A549 (cell line): ENCODE results near the gene ADCYAP1R1. TPM values are rescaled to one million over a fixed set of nuclear protein-coding genes. Genes with fewer than 3 reads are reported as not detected.

Source experiments
- ATAC-seq, 2 experiments: fragments of 200-7000 bp in 1 of 2; fragments of >200 bp in 1 of 2; cut with Nextera tagmentation in 1 of 2; cut with Tn5 transposase in 1 of 2; 3 replicates each; pipeline versions ENCODE4 v1.8.0 to v1.9.1; 2018 to 2020; ENCODE audit warnings: mild to moderate bottlenecking in 1 of 2, moderate library complexity in 1 of 2
- CTCF ChIA-PET: fragments of 300-600 bp; sonication (Branson Sonifier 250); formaldehyde crosslinking; extraction: SDS; loops from one replicate; lab custom pipeline; 2021; ENCODE audit warnings: antibody characterized with exemption, inconsistent platforms; lab: Yijun Ruan, JAX
- POLR2A ChIA-PET: fragments of 350-600 bp; formaldehyde crosslinking; extraction: SDS; loops from one replicate; lab custom pipeline; 2021; ENCODE audit warnings: antibody characterized with exemption, inconsistent platforms; lab: Yijun Ruan, JAX
- DNase-seq, 2 experiments: peaks; one replicate each; pipeline versions ENCODE4 v3.0.0 to v3.0.0-alpha.2; 2011 to 2016; ENCODE audit warnings: low read depth in 1 of 2, low spot score in 1 of 2
- FAIRE-seq: peaks from 2 replicates; lab custom pipeline; 2011; peaks lifted over from hg19 to GRCh38; lab: Jason Lieb, UNC
- H3K27ac ChIP-seq, 2 experiments: fragments of >200 bp; sonication (Bioruptor Twin); formaldehyde crosslinking; 3 replicates each; pipeline ENCODE4 v1.5.1; 2016 to 2017
- H3K4me1 ChIP-seq: fragments of >200 bp; sonication (Bioruptor Twin); formaldehyde crosslinking; 3 replicates; pipeline ENCODE4 v1.6.1; 2016
- H3K4me2 ChIP-seq: fragments of >200 bp; sonication (Bioruptor Twin); formaldehyde crosslinking; 3 replicates; pipeline ENCODE4 v1.6.1; 2016
- H3K4me3 ChIP-seq: fragments of >200 bp; sonication (Bioruptor Twin); formaldehyde crosslinking; 3 replicates; pipeline ENCODE4 v1.5.1; 2016
- H3K9me3 ChIP-seq: fragments of >200 bp; sonication (Bioruptor Twin); formaldehyde crosslinking; 3 replicates; pipeline ENCODE4 v1.6.1; 2016
- ATOH8 ChIP-seq: fragments of 250-450 bp; sonication (Bioruptor Pico); IDR thresholded peaks from 2 replicates; pipeline ENCODE4 v1.5.0; 2020; ENCODE audit warnings: low read depth, mild to moderate bottlenecking, moderate library complexity
- BCL3 ChIP-seq: fragments of >200 bp; sonication (Bioruptor Twin); formaldehyde crosslinking; IDR thresholded peaks from 3 replicates; pipeline ENCODE4 v1.6.1; 2016
- BHLHE40 ChIP-seq: IDR thresholded peaks from 2 replicates; pipeline ENCODE4 v1.6.1; 2012; ENCODE audit warnings: low read depth, low read length, inconsistent platforms
- E2F6 ChIP-seq: IDR thresholded peaks from 2 replicates; pipeline ENCODE4 v1.6.1; 2012; ENCODE audit warnings: low read depth, borderline replicate concordance
- EHF ChIP-seq: fragments of 250-450 bp; sonication (Bioruptor Pico); IDR thresholded peaks from 2 replicates; pipeline ENCODE4 v1.5.0; 2020; ENCODE audit warnings: mild to moderate bottlenecking
- ESRRA ChIP-seq: fragments of 150-350 bp; IDR thresholded peaks from 2 replicates; pipeline ENCODE4 v1.6.1; 2014; ENCODE audit warnings: mild to moderate bottlenecking, low read length, borderline replicate concordance
- FOSB ChIP-seq: fragments of 250-450 bp; sonication (Bioruptor Pico); IDR thresholded peaks from 2 replicates; pipeline ENCODE4 v1.5.0; 2020; ENCODE audit warnings: mild to moderate bottlenecking, moderate library complexity
- FOSL2 ChIP-seq, 2 experiments: fragments of 450-650 bp in 1 of 2; fragments of >200 bp in 1 of 2; sonication (Bioruptor Twin) in 1 of 2; formaldehyde crosslinking; IDR thresholded peaks; 2 replicates each; pipeline versions ENCODE4 v1.5.0 to v1.6.1; 2016 to 2020; ENCODE audit warnings: mild to moderate bottlenecking in 1 of 2, moderate library complexity in 1 of 2
- JUNB ChIP-seq: fragments of >200 bp; sonication (Bioruptor Twin); formaldehyde crosslinking; IDR thresholded peaks from 2 replicates; pipeline ENCODE4 v1.6.1; 2016
- KDM1A ChIP-seq: fragments of 200-600 bp; sonication (generic); IDR thresholded peaks from 2 replicates; pipeline ENCODE4 v1.6.1; 2016; ENCODE audit warnings: low read depth, mild to moderate bottlenecking
- KDM5A ChIP-seq: fragments of 200-600 bp; sonication (generic); IDR thresholded peaks from 2 replicates; pipeline ENCODE4 v1.6.1; 2016; ENCODE audit warnings: antibody characterized with exemption, mild to moderate bottlenecking
- MAX ChIP-seq: IDR thresholded peaks from 2 replicates; pipeline ENCODE4 v1.6.1; 2012
- NPAS2 ChIP-seq: fragments of 250-450 bp; sonication (Bioruptor Pico); IDR thresholded peaks from 2 replicates; pipeline ENCODE4 v1.8.0; 2022; ENCODE audit warnings: mild to moderate bottlenecking, moderate library complexity, borderline replicate concordance
- NR3C1 ChIP-seq: fragments of >200 bp; sonication (Bioruptor Twin); formaldehyde crosslinking; IDR thresholded peaks from 3 replicates; pipeline ENCODE4 v1.6.1; 2017
- RAD21 ChIP-seq, 2 experiments: fragments of >200 bp in 1 of 2; sonication (Bioruptor Twin) in 1 of 2; formaldehyde crosslinking in 1 of 2; IDR thresholded peaks in 1 of 2; conservative IDR thresholded peaks in 1 of 2; 2 replicates in 1 of 2; 3 replicates in 1 of 2; pipeline ENCODE4 v1.6.1; 2012 to 2018; ENCODE audit warnings: inconsistent platforms in 1 of 2
- REST ChIP-seq: fragments of 200-600 bp; sonication (generic); IDR thresholded peaks from 2 replicates; pipeline ENCODE4 v1.6.1; 2016; ENCODE audit warnings: antibody characterized with exemption, mild to moderate bottlenecking, moderate library complexity
- SREBF2 ChIP-seq: fragments of 450-650 bp; IDR thresholded peaks from 2 replicates; pipeline ENCODE4 v1.6.1; 2014; ENCODE audit warnings: mild to moderate bottlenecking, moderate library complexity
- ZNF302 ChIP-seq: fragments of 250-450 bp; sonication (Bioruptor Pico); IDR thresholded peaks from 2 replicates; pipeline ENCODE4 v1.9.0; 2021; ENCODE audit warnings: inconsistent platforms, mild to moderate bottlenecking, moderate library complexity
- WGBS: methylation state at CpG from one replicate; pipeline ENCODE4 v1.1.6; 2017; ENCODE audit errors: missing lambda C conversion rate; 5-methylcytosine and 5-hydroxymethylcytosine counted together
- polyA plus RNA-seq, 4 experiments: library from polyadenylated mRNA; depleted of rRNA in 3 of 4; stranded (reverse); fragments of >200 nt; fragmentation: RNase III in 1 of 4; extraction: RNeasy Plus Mini Kit Qiagen cat#74134 plus additional on column Dnase treatment in 1 of 4; gene quantifications; 2 replicates in 3 of 4; 3 replicates in 1 of 4; pipeline ENCODE4 v1.2.3, GENCODE V29; 2011 to 2017

ADCYAP1R1 gene
- polyA plus RNA-seq, 2 of the 4 experiments (the other 2 are of a cell fraction): 0.01 TPM; not detected in 1

GRCh38 chr7:31087351-31087750, 35.2 kb downstream of the ADCYAP1R1 start:
- ChIA-PET CTCF (interaction anchor here (1.0 to 1.5 kb wide), 2 partner anchors 35 to 47 kb away, joined by 3 to 5 read pairs; no protein-coding TSS in a partner anchor), POLR2A (no interaction called here)
- H3K4me2 ChIP-seq: no peak overlapping the region
- no peak overlapping the region for H3K4me3 ChIP-seq
- H3K4me1 ChIP-seq: no peaks in the 10 kb centered on the region
- no peak for TF ChIP-seq ZNF302
- TF ChIP-seq E2F6: no peak
- no peak for TF ChIP-seq BCL3
- TF ChIP-seq NR3C1: no peak
- H3K9me3 ChIP-seq: no peaks in the 10 kb centered on the region
- ATAC-seq (no peak), FAIRE-seq (no peak), DNase-seq (no peak)
- H3K27ac ChIP-seq: no peak overlapping the region
- WGBS: 21% methylated on average over 3 of the region's 6 CpGs

GRCh38 chr7:31091924-31092434, 39.9 kb downstream of the ADCYAP1R1 start:
- TF ChIP-seq RAD21 (conservative IDR thresholded peaks at IDR 0.05 in 1 of 2, IDR thresholded peaks at IDR 0.05 in 1 of 2) (no peak), NR3C1 (no peak), NPAS2 (CRISPR knock-in tag) (no peak), ESRRA (no peak), ATOH8 (no peak), FOSB (CRISPR knock-in tag) (no peak), EHF (no peak)
- H3K27ac ChIP-seq: no peak overlapping the region
- CTCF ChIA-PET: no interaction called here
- H3K4me2 ChIP-seq: no peak overlapping the region
- FAIRE-seq (no peak), DNase-seq (no peak), ATAC-seq (no peak)
- no peaks in the 10 kb centered on the region for H3K9me3 ChIP-seq
- 9% methylated on average over 2 of the region's 2 CpGs for WGBS
- POLR2A ChIA-PET: no interaction called here
- H3K4me3 ChIP-seq: no peak overlapping the region
- no peaks in the 10 kb centered on the region for H3K4me1 ChIP-seq

- POLR2A ChIA-PET: no interaction called here
- no peak for FAIRE-seq
- CTCF ChIA-PET: interaction anchor here (4.6 kb wide), 1 partner anchor 109 kb away, joined by 14 read pairs; no protein-coding TSS in a partner anchor
- Histone ChIP-seq H3K4me3 (no peak overlapping the region), H3K4me1 (no peaks in the 10 kb centered on the region), H3K9me3 (no peaks in the 10 kb centered on the region), H3K4me2 (no peak overlapping the region), H3K27ac (no peak overlapping the region)
- DNase-seq: no peak
- 40% methylated on average over 4 of the region's 4 CpGs for WGBS
- TF ChIP-seq BHLHE40 (no peak), ZNF302 (no peak), MAX (no peak), SREBF2 (no peak), KDM5A (no peak), EHF (no peak), KDM1A (no peak), FOSL2 (IDR thresholded peaks at IDR 0.05) (no peak), FOSL2 (CRISPR knock-in tag; IDR thresholded peaks at IDR 0.05) (no peak), JUNB (no peak), REST (no peak)
- no peak for ATAC-seq
Measured at GRCh38 chr7:31092606-31093005, 40.5 kb downstream of the ADCYAP1R1 start.
